SK-MEL-5 (cell line): ENCODE data around the gene HTR1E. TPM values are rescaled to one million over a fixed set of nuclear protein-coding genes. Genes with fewer than 3 reads are reported as not detected.
A peak's percentile ranks its signal among the peaks of the same experiment; 100 is the strongest.
"Not testable (repeated sequence)": the region's sequence is repeated elsewhere in the genome, so short reads cannot be mapped to it uniquely, and the experiment has no call there.

Source experiments
- DNase-seq: peaks from one replicate; pipeline ENCODE4 v3.0.0-alpha.2; 2016; ENCODE audit warnings: low read depth, low spot score
- in situ Hi-C: cut with HindIII; loops from 2 replicates; pipeline ENCODE4 v1.10.0; 2016; ENCODE audit warnings: low sequenced_read_pairs, high pct_unique_total_duplicates, low pct_unique_long_range_greater_than_20kb
- total RNA-seq: library from RNA; depleted of rRNA; stranded (reverse); fragments of >200 nt; shearing (Covaris generic); gene quantifications from 2 replicates; pipeline ENCODE4 v1.2.3, GENCODE V29; 2014

HTR1E gene
- total RNA-seq, 1 experiment from 2014 or later: not detected

- in situ Hi-C loops: no loop called here
- DNase-seq: no peak
These were observed 26.0 kb downstream of the HTR1E start for GRCh38 chr6:86963352-86963751.

GRCh38 chr6:86964029-86964579 is 26.8 kb downstream of the HTR1E start:
- in situ Hi-C loops: no loop called here

GRCh38 chr6:86966271-86966670 is 28.9 kb downstream of the HTR1E start:
- in situ Hi-C loops: no loop called here
- no peak for DNase-seq

More at GRCh38 chr6:86964029-86964579, 26.8 kb downstream of the HTR1E start:
- no peak for DNase-seq

- DNase-seq: no peak
- in situ Hi-C loops: no loop called here
These were observed 32.2 kb downstream of the HTR1E start for GRCh38 chr6:86969573-86969972.

- in situ Hi-C loops: no loop called here
- DNase-seq: no peak
These were observed 35.8 kb downstream of the HTR1E start for GRCh38 chr6:86973088-86973487.

GRCh38 chr6:86978251-86978650 is 40.9 kb downstream of the HTR1E start:
- DNase-seq: no peak
- in situ Hi-C loops: no loop called here

- in situ Hi-C loops: no loop called here
These were observed 64.2 kb downstream of the HTR1E start for GRCh38 chr6:87001494-87001893.

GRCh38 chr6:87002391-87002790 is 65.1 kb downstream of the HTR1E start:
- DNase-seq, in situ Hi-C loops: not testable (repeated sequence)

More at GRCh38 chr6:87001494-87001893, 64.2 kb downstream of the HTR1E start:
- no peak for DNase-seq

- in situ Hi-C loops, DNase-seq: not testable (repeated sequence)
These were observed 69.2 kb downstream of the HTR1E start for GRCh38 chr6:87006541-87006940.

GRCh38 chr6:87009581-87009980 is 72.3 kb downstream of the HTR1E start:
- in situ Hi-C loops: not testable (repeated sequence)

GRCh38 chr6:87012035-87012434 is 74.7 kb downstream of the HTR1E start:
- in situ Hi-C loops: no loop called here
- DNase-seq: no peak

More at GRCh38 chr6:87009581-87009980, 72.3 kb downstream of the HTR1E start:
- not testable (repeated sequence) for DNase-seq

- no peak for DNase-seq
- in situ Hi-C loops: no loop called here
These were observed 75.4 kb downstream of the HTR1E start for GRCh38 chr6:87012743-87013142.

GRCh38 chr6:87016772-87017171 is 79.4 kb downstream of the HTR1E start:
- in situ Hi-C loops: no loop called here
- DNase-seq: no peak

- in situ Hi-C loops: no loop called here
- no peak for DNase-seq
These were observed 89.7 kb downstream of the HTR1E start for GRCh38 chr6:87027021-87027420.

- DNase-seq: peak; percentile 65
- in situ Hi-C loops: no loop called here
These were observed 92.5 kb downstream of the HTR1E start for GRCh38 chr6:87029711-87030314.

GRCh38 chr6:87040729-87041128 is 103.4 kb downstream of the HTR1E start:
- in situ Hi-C loops: no loop called here
- DNase-seq: no peak

- no peak for DNase-seq
- in situ Hi-C loops: no loop called here
These were observed 108.3 kb downstream of the HTR1E start for GRCh38 chr6:87045521-87046075.

- in situ Hi-C loops: no loop called here
These were observed 112.5 kb downstream of the HTR1E start for GRCh38 chr6:87049779-87050178.

GRCh38 chr6:87053312-87053711 is 116.0 kb downstream of the HTR1E start:
- in situ Hi-C loops: no loop called here
- no peak for DNase-seq

More at GRCh38 chr6:87049779-87050178, 112.5 kb downstream of the HTR1E start:
- no peak for DNase-seq
